Heart left ventricle (tissue), 13 donors: ENCODE measurements around the gene NMT2.

Experiments used
- POLR2A ChIP-seq, 2 donors: fragments of 450-650 bp; IDR thresholded peaks; one replicate each; pipeline ENCODE4 v1.6.1; 2017; ENCODE audit warnings: antibody characterized with exemption in 2 of 2, mild to moderate bottlenecking in 2 of 2, moderate library complexity in 2 of 2
- TF ChIP-seq, protein P1 (sequence below), 12 donors: fragments of 200-600 bp; sonication (generic) in 4 of 12; IDR thresholded peaks; one replicate each; pipeline versions ENCODE4 v1.5.0 to v1.8.0; 2018 to 2022; ENCODE audit warnings: antibody characterized with exemption in 12 of 12, mild to moderate bottlenecking in 5 of 12
- donor health status: ischemic (EF 13 %, LVEDD 7.1; RV severe dilation, severe dysfunction).
- donor health status: DM: no; HTN: yes; CAD: no.
- donor health status: DM: no; HTN: no; CAD: no.
- donor health status: ischemic (EF 25% LVEDD 6.9; RV normal size, moderate dysfunction).
- donor health status: ischemic (EF 25% LVEDD 5.7; RV mildly dilated, moderate dysfunction).
- donor health status: ischemic (EF 35%, LVEDD 5.7; RV mildly dilated, moderate dysfunction).
- donor health status: nonischemic (EF 11% LVEDD 7.7; RV severe dilation, severe dysfunction).
- donor health status: DM: yes; HTN: yes; CAD: no.
- donor health status: PGD.
- donor health status: ischemic (EF 29% LVEDD 5.4; RV normal size, mild dysfunction).
- donor health status: nonischemic (EF 23%, LVEDD 6.1; RV moderate dilation, normal function).

DNA sequence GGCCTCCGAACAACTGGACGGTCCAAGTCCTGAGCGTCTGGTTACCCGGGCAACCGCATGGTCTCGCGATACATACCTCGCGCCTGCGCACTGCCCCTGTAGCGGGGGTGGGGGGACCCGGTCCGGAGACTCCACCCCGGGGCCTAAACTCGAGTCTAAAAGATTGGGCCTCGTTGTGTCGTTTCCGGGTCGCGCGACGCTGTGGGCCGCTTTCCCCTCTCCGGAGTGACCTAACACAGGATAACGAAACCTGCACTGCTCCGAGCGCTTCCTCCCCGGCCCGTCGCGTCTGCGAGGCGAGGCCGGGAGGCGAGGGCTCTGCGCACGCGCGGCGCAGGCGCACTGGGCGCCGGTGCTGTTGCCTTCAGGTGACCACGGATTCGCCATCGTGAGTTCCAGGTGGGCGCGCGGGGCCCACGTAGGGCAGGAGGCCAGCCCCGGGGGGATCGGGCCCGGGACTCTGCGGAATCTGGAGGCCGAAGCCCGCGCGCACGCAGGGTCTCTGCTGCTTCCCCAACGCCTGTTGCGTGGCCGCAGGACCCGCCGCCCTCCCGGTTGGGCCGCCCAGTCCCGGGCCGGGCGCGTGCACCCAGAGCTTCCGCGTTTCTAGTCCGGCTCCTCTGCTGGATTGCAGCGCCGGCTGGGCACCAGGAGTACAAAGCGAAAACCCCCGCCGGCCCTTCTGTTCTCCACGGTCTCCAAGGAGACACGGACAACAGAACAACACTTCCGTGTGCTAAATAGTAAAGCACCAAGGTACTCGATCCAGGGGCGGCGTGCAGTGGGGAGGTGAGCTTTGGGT, 71.3 kb downstream of the NMT2 start, which contains the start of gene RPP38:
- TF ChIP-seq POLR2A (IDR thresholded peaks at IDR 0.05): peak in 1 of 2 donors; percentile 78
- TF ChIP-seq, protein P1, sequence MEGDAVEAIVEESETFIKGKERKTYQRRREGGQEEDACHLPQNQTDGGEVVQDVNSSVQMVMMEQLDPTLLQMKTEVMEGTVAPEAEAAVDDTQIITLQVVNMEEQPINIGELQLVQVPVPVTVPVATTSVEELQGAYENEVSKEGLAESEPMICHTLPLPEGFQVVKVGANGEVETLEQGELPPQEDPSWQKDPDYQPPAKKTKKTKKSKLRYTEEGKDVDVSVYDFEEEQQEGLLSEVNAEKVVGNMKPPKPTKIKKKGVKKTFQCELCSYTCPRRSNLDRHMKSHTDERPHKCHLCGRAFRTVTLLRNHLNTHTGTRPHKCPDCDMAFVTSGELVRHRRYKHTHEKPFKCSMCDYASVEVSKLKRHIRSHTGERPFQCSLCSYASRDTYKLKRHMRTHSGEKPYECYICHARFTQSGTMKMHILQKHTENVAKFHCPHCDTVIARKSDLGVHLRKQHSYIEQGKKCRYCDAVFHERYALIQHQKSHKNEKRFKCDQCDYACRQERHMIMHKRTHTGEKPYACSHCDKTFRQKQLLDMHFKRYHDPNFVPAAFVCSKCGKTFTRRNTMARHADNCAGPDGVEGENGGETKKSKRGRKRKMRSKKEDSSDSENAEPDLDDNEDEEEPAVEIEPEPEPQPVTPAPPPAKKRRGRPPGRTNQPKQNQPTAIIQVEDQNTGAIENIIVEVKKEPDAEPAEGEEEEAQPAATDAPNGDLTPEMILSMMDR (IDR thresholded peaks at IDR 0.05): peak in 1 of 12 donors; percentile 3
